ENCODE measurements around the gene TMEM138.

The TMEM138 gene

GRCh38 chr11:61367406-61367805, 5.2 kb downstream of the TMEM138 start:
- TF ChIP-seq CTCF (IDR thresholded peaks at IDR 0.05; ENCODE audit: low read depth, low read length) = no peak
- no peak for DNase-seq (ENCODE audit: extremely low read depth, low read depth)

GRCh38 chr11:61368646-61369045, 6.5 kb downstream of the TMEM138 start:
- no peak for DNase-seq (ENCODE audit: extremely low read depth, low read depth)
- TF ChIP-seq CTCF (IDR thresholded peaks at IDR 0.05; ENCODE audit: low read depth, low read length) = no peak

- DNase-seq (ENCODE audit: extremely low read depth, low read depth) = peak; percentile 97
- no peak for TF ChIP-seq CTCF (IDR thresholded peaks at IDR 0.05; ENCODE audit: low read depth, low read length)
Observed at GRCh38 chr11:61369372-61370348, 7.5 kb downstream of the TMEM138 start.

GRCh38 chr11:61370349-61371005, 8.3 kb downstream of the TMEM138 start:
- no peak for DNase-seq (ENCODE audit: extremely low read depth, low read depth)
- TF ChIP-seq CTCF (IDR thresholded peaks at IDR 0.05; ENCODE audit: low read depth, low read length) = no peak

- TF ChIP-seq CTCF (IDR thresholded peaks at IDR 0.05; ENCODE audit: low read depth, low read length) = no peak
- no peak for DNase-seq (ENCODE audit: extremely low read depth, low read depth)
Observed at GRCh38 chr11:61372659-61373420, 10.7 kb downstream of the TMEM138 start.

GRCh38 chr11:61375761-61376108, 13.6 kb downstream of the TMEM138 start:
- no peak for DNase-seq (ENCODE audit: extremely low read depth, low read depth)
- TF ChIP-seq CTCF (IDR thresholded peaks at IDR 0.05; ENCODE audit: low read depth, low read length) = no peak
